Hepatocyte (in vitro differentiated cells): ENCODE data around the gene CLASRP.

ENCODE experiments used
- CTCF ChIP-seq: fragments of 200-600 bp; sonication (generic); IDR thresholded peaks from 2 replicates; pipeline ENCODE4 v1.5.1; 2016; ENCODE audit warnings: antibody characterized with exemption, mild to moderate bottlenecking; ENCODE audit not compliant: poor library complexity
- EZH2 ChIP-seq: fragments of 200-600 bp; sonication (generic); IDR thresholded peaks from 2 replicates; pipeline ENCODE4 v1.6.1; 2016; ENCODE audit warnings: antibody characterized with exemption, mild to moderate bottlenecking, borderline replicate concordance

GRCh38 chr19:45075301-45076028, 36.6 kb downstream of the CLASRP start:
- TF ChIP-seq CTCF (no peak), EZH2 (no peak)
